ENCODE measurements around the gene SLC35E1. TPM values are rescaled to one million over a fixed set of nuclear protein-coding genes. Genes with fewer than 3 reads are reported as not detected.

Gene SLC35E1
- 10 to 100 TPM; 40.6 to 43.1 TPM for total RNA-seq

DNA sequence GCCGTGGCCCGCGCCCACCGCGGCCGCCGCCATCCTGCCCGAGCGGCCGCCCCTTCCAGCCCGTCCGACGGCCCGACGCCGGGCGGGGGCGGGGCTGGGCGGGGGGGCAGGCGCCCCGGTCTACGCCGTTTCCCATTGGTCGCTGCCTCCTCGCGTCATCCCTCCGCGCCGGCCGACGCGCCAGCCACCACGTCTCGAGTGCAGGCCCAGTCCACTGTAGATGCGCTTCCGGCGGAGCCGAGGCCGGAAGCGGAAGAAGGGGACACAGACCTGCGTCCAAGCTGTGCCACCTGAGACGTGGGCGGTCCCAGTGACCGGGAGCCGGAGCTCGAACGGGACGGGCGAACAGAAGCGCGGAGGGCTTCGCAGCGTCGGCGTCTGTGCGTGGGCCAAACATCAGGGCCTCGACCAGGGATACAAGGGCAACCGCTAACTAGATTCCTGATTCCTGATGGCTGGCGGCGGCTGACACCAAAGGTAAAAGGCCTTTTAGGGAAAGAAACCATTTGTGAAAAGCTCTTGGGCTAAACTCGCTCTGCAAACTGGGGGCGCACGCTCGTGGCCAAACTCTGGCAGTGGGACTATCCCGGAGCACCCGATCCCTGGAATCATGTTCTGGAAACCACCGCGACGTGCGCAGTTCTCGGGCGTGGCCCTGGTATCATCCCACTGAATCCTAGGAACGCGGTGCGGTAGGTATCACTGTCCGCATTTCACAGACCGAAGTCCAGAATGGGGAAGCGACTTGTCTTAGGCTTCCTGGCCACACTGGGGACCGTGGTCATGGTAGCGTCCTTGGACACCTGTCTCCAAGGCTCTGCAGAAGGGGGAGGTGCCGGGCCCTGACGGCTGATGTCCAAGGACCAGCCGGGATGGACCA, at the start of gene SLC35E1:
SLC35E1 (minus strand) TSS at position 84 of the 880 bp plus-strand sequence; CDS start at position 33, 51 bp downstream.
- Mint-ChIP-seq H3K4me1 (peaks cover 65% of the 10 kb centered on the region), H3K36me3 (ENCODE audit: low read depth) (peaks cover 51% of the 10 kb centered on the region), H3K4me3 (peak within 1 kb of the TSS; percentile 96), H3K27ac (peak within 1 kb of the TSS; percentile 98), H3K9me3 (no peaks in the 10 kb centered on the region), H3K27me3 (no peaks in the 10 kb centered on the region)
- ChIA-PET POLR2A (interaction anchor here (1.7 kb wide), 1 partner anchor 12 kb away, joined by 6 read pairs; no protein-coding TSS in a partner anchor), CTCF (interaction anchor here (0.5 to 1.7 kb wide), 2 partner anchors 11 to 736 kb away, joined by 3 to 7 read pairs; no protein-coding TSS in a partner anchor)
- DNase-seq: peak; percentile 93

DNA sequence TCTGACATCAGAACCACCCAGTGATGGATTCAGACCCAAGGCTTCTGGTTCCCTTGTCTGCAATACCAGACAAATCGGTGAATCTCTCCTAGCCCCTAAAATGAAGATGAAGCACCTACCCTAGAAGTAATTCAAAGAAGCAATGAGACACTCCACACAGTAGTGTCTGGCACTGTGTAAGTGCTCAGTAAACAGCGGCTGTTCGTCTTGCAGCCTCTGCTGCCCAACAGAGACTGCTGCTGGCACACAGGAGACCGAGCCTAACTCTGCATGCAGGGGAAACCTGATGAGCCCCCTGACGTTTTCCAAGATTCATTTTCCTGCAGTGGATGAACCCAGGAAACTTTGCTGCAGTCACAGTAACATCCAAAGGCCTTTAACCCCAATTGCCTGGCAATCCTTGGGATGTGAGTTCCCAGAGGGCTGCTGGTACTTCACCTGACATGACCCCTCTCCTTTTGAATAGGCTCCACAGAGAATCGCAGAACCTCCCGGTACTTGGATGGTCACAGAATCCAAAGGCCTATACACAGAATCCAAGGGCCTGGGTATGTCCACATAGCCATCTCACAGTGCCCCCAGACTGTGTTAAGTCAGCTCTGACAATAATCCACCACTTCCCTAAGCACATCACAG, 49.1 kb upstream of the SLC35E1 start:
- Mint-ChIP-seq H3K27ac (peak overlapping the region; percentile 19), H3K4me1 (peaks cover 52% of the 10 kb centered on the region), H3K9me3 (no peaks in the 10 kb centered on the region), H3K27me3 (no peaks in the 10 kb centered on the region), H3K36me3 (ENCODE audit: low read depth) (peaks cover 9% of the 10 kb centered on the region), H3K4me3 (no peak overlapping the region)
- no peak for DNase-seq
- ChIA-PET POLR2A (no interaction called here), CTCF (no interaction called here)

DNA sequence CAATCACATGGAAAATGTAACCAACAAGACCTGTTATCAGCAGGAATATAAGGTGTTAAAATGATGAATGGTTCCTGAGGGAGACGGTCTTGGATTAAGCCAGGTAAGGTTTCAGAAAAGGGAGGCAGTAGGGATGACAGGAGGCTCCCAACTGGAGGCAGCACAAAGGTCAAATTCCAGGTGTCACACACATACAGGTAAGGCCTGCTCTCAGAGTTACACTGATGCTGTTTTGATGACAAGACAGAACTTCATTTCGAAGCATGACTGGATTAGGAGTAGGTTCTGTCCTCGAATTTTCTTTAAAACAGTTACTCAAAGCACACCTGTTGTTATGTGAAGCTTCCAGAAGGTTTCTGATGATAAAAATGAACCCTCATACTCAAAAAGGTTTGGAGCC, 48.4 kb upstream of the SLC35E1 start:
- ChIA-PET CTCF (interaction anchor here (0.6 kb wide), 2 partner anchors 94 to 372 kb away, joined by 4 read pairs; no protein-coding TSS in a partner anchor), POLR2A (no interaction called here)
- DNase-seq: no peak
- no peak overlapping the region for H3K4me3 Mint-ChIP-seq
- H3K27ac Mint-ChIP-seq: peak overlapping the region; percentile 22
- H3K27me3 Mint-ChIP-seq: no peaks in the 10 kb centered on the region
- H3K4me1 Mint-ChIP-seq: peaks cover 52% of the 10 kb centered on the region
- no peaks in the 10 kb centered on the region for H3K9me3 Mint-ChIP-seq
- peaks cover 6% of the 10 kb centered on the region for H3K36me3 Mint-ChIP-seq (ENCODE audit: low read depth)

DNA sequence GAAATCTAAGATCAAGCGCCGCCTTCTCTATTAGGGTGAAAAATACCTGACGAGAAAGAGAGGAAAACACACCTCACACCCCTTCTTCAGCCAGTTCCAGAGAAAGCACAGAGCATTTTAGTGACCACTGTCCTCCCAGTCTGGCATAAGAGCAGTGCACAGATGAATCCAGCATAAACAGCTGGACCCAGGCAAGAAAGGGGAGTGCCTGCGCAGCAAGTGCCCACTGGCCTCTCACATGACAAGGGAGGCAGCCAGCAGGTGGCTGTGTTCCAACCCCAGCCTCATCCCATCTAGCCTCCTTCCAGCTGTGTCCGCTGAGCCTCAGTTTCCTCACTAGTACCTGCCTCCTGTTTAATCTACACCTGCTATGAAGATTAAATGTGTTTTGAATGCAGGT, 47.8 kb upstream of the SLC35E1 start:
- ChIA-PET CTCF (interaction anchor here (0.6 kb wide), 1 partner anchor 95 kb away, joined by 4 read pairs; no protein-coding TSS in a partner anchor), POLR2A (no interaction called here)
- peaks cover 52% of the 10 kb centered on the region for H3K4me1 Mint-ChIP-seq
- H3K9me3 Mint-ChIP-seq: no peaks in the 10 kb centered on the region
- H3K4me3 Mint-ChIP-seq: no peak overlapping the region
- peak overlapping the region; percentile 22 for H3K27ac Mint-ChIP-seq
- no peak for DNase-seq
- H3K36me3 Mint-ChIP-seq (ENCODE audit: low read depth): peaks cover 2% of the 10 kb centered on the region
- no peaks in the 10 kb centered on the region for H3K27me3 Mint-ChIP-seq

DNA sequence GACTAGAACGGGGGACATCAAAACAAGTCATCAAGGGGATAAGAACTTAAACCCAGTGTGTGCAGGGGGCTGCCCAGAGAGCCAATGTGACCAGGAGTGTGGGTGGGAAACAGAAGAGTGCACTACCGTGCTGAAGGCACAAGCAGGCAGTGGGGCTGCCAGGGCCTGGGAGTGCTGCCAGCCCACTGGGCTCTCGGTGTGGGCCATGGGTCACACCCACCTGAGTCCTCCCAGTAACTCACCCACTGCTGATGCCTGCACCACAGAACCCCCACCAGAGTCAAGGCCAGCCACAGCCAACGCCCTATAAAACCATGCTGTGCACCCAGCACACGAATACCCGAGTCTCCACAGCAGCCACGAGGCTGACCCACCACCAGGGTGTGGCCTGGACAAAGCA, 47.2 kb upstream of the SLC35E1 start:
- CTCF ChIA-PET: no interaction called here
- Mint-ChIP-seq H3K27me3 (no peaks in the 10 kb centered on the region), H3K36me3 (ENCODE audit: low read depth) (peaks cover 2% of the 10 kb centered on the region), H3K9me3 (no peaks in the 10 kb centered on the region), H3K4me3 (no peak overlapping the region), H3K27ac (no peak overlapping the region), H3K4me1 (peaks cover 52% of the 10 kb centered on the region)
- POLR2A ChIA-PET: no interaction called here
- DNase-seq: no peak

DNA sequence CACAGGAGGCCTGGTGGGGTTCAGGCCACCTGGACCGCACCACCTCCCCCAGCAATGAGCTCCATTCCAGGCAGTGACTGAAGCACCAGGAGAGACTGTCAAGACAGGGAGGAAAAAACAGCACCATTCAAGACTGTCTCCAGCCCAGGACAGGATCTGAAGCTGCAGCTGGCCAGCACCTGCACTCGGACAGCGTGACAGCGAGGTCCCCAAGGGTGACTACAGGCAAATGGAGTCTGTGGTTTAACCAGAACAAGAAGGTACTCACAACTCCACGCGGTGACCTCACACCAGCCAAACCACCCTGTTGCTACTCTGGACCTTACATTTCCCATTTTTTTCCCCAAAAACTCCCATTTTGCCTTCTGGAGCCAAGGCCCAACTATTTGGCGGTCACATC, 46.0 kb upstream of the SLC35E1 start:
- no peak for DNase-seq
- H3K4me3 Mint-ChIP-seq: no peak overlapping the region
- H3K27me3 Mint-ChIP-seq: no peaks in the 10 kb centered on the region
- no peaks in the 10 kb centered on the region for H3K36me3 Mint-ChIP-seq (ENCODE audit: low read depth)
- POLR2A ChIA-PET: no interaction called here
- H3K9me3 Mint-ChIP-seq: no peaks in the 10 kb centered on the region
- H3K27ac Mint-ChIP-seq: peak overlapping the region; percentile 48
- CTCF ChIA-PET: interaction anchor here (0.9 to 1.4 kb wide), 3 partner anchors 9 to 41 kb away, joined by 3 to 5 read pairs (median 3); partner anchors contain the start of gene MED26
- H3K4me1 Mint-ChIP-seq: peaks cover 58% of the 10 kb centered on the region

DNA sequence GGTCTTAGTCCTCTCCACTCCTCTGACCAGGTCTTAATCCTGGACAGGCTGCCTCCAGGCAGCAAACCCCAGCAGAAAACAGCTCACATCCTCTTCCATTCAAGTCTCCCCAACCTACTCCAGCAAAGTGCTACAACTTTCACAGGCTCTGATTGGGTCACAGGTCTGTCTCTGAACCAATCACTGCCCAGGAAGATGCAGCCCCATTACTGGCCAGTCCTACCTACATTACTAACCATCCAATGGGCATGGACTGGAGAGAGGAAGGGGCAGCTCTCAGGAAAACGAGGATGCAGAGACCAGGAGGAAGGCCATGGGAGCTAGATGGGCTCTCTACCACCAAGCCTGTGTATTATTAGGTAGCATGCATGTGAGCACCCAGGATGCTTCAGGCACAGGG, 43.6 kb upstream of the SLC35E1 start:
- no peaks in the 10 kb centered on the region for H3K9me3 Mint-ChIP-seq
- H3K27me3 Mint-ChIP-seq: no peaks in the 10 kb centered on the region
- POLR2A ChIA-PET: no interaction called here

DNA sequence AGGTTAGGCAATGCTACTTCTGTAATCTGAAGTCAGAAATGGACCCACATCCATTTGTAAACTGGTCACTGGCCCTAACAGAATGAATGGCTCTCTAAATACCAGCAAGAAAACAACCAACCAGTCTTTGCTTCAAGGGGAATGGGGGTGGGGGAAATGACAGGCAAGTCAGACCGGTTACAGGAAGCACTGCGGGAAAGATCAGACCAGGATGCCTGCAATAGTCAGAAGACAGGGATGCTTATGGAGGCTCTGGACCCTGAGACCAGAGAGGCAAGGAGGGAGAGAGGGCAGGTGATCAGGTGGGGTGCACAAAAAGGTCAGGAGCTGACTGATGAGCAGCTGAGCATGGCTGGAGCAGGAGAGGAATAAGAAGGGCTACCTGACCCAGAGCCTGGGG, 42.7 kb upstream of the SLC35E1 start:
- H3K4me1 Mint-ChIP-seq: peaks cover 68% of the 10 kb centered on the region
- CTCF ChIA-PET: interaction anchor here (1.0 to 1.5 kb wide), 5 partner anchors 10 to 16 kb away, joined by 3 to 7 read pairs (median 3); no protein-coding TSS in a partner anchor
- no peak for DNase-seq
- POLR2A ChIA-PET: no interaction called here
- no peaks in the 10 kb centered on the region for H3K9me3 Mint-ChIP-seq
- no peaks in the 10 kb centered on the region for H3K27me3 Mint-ChIP-seq
- peak overlapping the region; percentile 67 for H3K27ac Mint-ChIP-seq
- H3K36me3 Mint-ChIP-seq (ENCODE audit: low read depth): no peaks in the 10 kb centered on the region
- H3K4me3 Mint-ChIP-seq: no peak overlapping the region

More for the DNA sequence above, 43.6 kb upstream of the SLC35E1 start:
- peaks cover 67% of the 10 kb centered on the region for H3K4me1 Mint-ChIP-seq
- no peaks in the 10 kb centered on the region for H3K36me3 Mint-ChIP-seq (ENCODE audit: low read depth)
- H3K4me3 Mint-ChIP-seq: no peak overlapping the region
- H3K27ac Mint-ChIP-seq: no peak overlapping the region
- DNase-seq: no peak
- CTCF ChIA-PET: interaction anchor here (1.0 to 1.5 kb wide), 2 partner anchors 9 to 12 kb away, joined by 3 to 7 read pairs; no protein-coding TSS in a partner anchor

DNA sequence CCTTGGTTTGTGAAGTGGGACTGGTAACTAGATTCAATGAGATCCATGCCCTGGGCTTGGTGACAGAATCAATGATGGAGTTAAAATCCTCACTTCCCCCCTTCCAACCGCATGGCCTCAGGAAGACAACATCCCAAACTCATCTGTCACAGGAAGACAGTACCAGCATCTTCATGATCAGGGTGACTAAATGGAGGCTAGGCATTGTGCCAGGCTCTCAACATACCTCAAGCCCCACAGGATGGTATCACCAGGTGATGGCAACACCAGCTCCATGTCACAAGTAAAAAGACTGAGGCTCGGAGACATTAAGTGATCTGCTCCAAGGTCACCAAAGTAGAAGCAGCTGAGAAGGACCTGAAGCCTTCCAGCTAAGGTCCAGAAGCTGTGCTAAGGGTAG, 41.6 kb upstream of the SLC35E1 start:
- Mint-ChIP-seq H3K36me3 (ENCODE audit: low read depth) (no peaks in the 10 kb centered on the region), H3K27me3 (no peaks in the 10 kb centered on the region), H3K4me1 (peaks cover 68% of the 10 kb centered on the region), H3K27ac (no peak overlapping the region), H3K4me3 (no peak overlapping the region), H3K9me3 (no peaks in the 10 kb centered on the region)
- ChIA-PET CTCF (interaction anchor here (1.0 to 1.5 kb wide), 3 partner anchors 10 to 15 kb away, joined by 3 to 6 read pairs (median 5); no protein-coding TSS in a partner anchor), POLR2A (no interaction called here)
- no peak for DNase-seq

DNA sequence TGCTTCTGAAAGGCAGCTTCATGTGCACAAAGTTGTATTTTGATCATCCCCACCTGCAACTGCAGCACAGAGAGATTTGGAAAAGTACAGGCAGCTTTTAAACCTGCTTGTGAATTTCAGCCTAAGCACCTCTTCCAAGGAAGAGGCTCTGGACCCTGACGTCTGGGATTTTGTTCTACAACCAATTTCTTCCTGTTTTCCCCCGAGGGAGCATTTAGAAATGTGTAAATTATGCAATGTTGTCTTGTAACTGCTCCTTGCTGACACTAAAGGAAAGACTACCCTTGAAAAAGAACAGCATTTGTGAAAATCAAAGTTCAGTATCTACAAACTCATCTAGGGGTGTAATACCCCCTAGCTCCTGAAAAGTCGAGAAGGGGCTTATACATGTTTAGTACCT, 40.4 kb upstream of the SLC35E1 start:
- no peaks in the 10 kb centered on the region for H3K36me3 Mint-ChIP-seq (ENCODE audit: low read depth)
- CTCF ChIA-PET: interaction anchor here (0.6 to 1.0 kb wide), 2 partner anchors 14 to 44 kb away, joined by 4 to 5 read pairs; no protein-coding TSS in a partner anchor
- no peak overlapping the region for H3K4me3 Mint-ChIP-seq
- H3K27me3 Mint-ChIP-seq: no peaks in the 10 kb centered on the region
- H3K9me3 Mint-ChIP-seq: no peaks in the 10 kb centered on the region
- POLR2A ChIA-PET: no interaction called here
- DNase-seq: no peak
- H3K4me1 Mint-ChIP-seq: peaks cover 75% of the 10 kb centered on the region
- peak overlapping the region; percentile 33 for H3K27ac Mint-ChIP-seq

DNA sequence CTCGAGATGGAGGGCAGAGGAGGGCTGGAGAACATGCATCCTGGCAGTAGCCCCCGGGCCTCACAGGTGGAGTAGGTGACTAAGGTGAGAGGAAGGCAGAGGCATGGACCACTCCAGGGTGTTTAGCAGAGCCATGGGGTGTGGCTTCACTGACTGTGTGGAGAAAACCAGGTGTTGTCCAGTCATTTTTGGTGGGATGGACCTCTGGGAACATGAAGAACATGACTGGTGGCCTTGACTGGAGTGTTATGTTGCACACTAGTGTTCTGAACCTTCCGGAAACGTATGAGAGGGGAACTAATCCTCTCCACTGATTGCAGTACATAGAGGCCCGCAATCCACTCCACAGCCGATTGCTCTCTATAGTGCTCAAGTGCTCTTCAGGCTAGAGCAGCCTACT, 38.9 kb upstream of the SLC35E1 start:
- DNase-seq: no peak
- POLR2A ChIA-PET: no interaction called here
- Mint-ChIP-seq H3K9me3 (no peaks in the 10 kb centered on the region), H3K4me3 (no peak overlapping the region), H3K36me3 (ENCODE audit: low read depth) (no peaks in the 10 kb centered on the region), H3K27me3 (no peaks in the 10 kb centered on the region), H3K4me1 (peaks cover 65% of the 10 kb centered on the region), H3K27ac (no peak overlapping the region)
- CTCF ChIA-PET: no interaction called here

DNA sequence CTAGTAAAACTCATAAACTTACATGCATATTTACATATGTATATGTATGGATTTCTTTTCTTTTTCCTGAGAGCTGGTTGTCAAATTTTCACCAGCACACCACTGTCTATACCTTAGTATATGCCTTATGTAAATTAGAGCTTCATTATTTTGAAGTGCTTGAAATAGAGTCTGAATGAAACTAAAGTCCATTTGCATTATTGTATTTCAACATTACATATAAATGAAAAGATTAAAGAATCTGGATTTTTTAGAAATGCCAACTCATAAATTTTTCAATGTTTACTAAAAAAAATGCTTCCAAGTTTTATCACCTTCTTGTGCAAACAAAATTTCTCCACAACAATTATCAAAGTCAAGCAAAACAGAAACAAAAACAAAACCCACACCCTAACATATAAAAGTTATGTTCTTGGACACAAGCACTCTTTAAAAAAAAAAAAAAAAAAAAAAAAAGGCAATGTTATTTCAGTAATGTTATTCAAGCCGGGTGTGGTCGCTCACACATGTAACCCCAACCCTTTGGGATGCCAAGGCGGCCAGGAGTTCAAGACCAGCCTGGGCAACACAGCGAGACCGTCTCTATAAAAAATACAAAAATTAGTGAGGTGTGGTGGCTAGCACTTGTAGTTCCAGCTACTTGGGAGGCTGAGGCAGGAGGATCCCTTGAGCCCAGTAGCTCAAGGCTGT, 37.4 kb upstream of the SLC35E1 start:
- CTCF ChIA-PET: interaction anchor here (0.8 to 1.6 kb wide), 5 partner anchors 17 to 140 kb away, joined by 3 to 7 read pairs (median 3); no protein-coding TSS in a partner anchor
- POLR2A ChIA-PET: no interaction called here
- no peaks in the 10 kb centered on the region for H3K27me3 Mint-ChIP-seq
- H3K4me3 Mint-ChIP-seq: no peak overlapping the region
- no peak overlapping the region for H3K27ac Mint-ChIP-seq
- H3K4me1 Mint-ChIP-seq: peaks cover 60% of the 10 kb centered on the region
- H3K9me3 Mint-ChIP-seq: no peaks in the 10 kb centered on the region
- H3K36me3 Mint-ChIP-seq (ENCODE audit: low read depth): no peaks in the 10 kb centered on the region
- no peak for DNase-seq

Measured in activated CD4-positive, alpha-beta T cell treated with anti-CD3 and anti-CD28 coated beads, Interleukin-2, amount 10 ng/mL, durations not matched to agents 7 days and 5 days (primary cell).